HepG2 (cell line): Measurements from ENCODE around the gene ITGB8. TPM values are rescaled to one million over a fixed set of nuclear protein-coding genes. Genes with fewer than 3 reads are reported as not detected.

Source experiments
- ATAC-seq: fragments of 200-7000 bp; cut with Tn5 transposase; 3 replicates; pipeline ENCODE4 v1.9.1; 2020; ENCODE audit warnings: mild to moderate bottlenecking, moderate library complexity
- BruUV-seq: library from RNA; stranded (reverse); fragments of 400-500 nt; replicated peaks from 2 replicates; lab custom pipeline; 2021; lab: Mats Ljungman, UMichigan
- CTCF ChIA-PET: fragments of 300-600 bp; formaldehyde crosslinking; extraction: SDS; loops from one replicate; lab custom pipeline; 2021; ENCODE audit warnings: low total read pairs, inconsistent platforms, low intra/inter-chr PET ratio; lab: Yijun Ruan, JAX
- POLR2A ChIA-PET: fragments of 350-600 bp; sonication (Branson Sonifier 250); formaldehyde crosslinking; loops from one replicate; lab custom pipeline; 2020; ENCODE audit warnings: antibody characterized with exemption, inconsistent platforms; lab: Yijun Ruan, JAX
- DNase-seq: peaks from one replicate; pipeline ENCODE4 v3.0.0-alpha.2; 2015; ENCODE audit warnings: low spot score
- FAIRE-seq: peaks from 3 replicates; lab custom pipeline; 2011; peaks lifted over from hg19 to GRCh38; lab: Jason Lieb, UNC
- H2AFZ ChIP-seq: one replicate; pipeline ENCODE4 v1.6.1; 2011; ENCODE audit warnings: low read length, inconsistent platforms
- H3K27ac ChIP-seq: fragments of 300-600 bp; 3 replicates; pipeline ENCODE4 v1.8.0; 2011; ENCODE audit warnings: mixed run types, mild to moderate bottlenecking, mixed read lengths, low read length, inconsistent platforms; ENCODE audit not compliant: insufficient read depth; ENCODE audit errors: extremely low read length
- H3K27me3 ChIP-seq, 2 experiments: fragments of 200-600 bp in 1 of 2; 2 replicates in 1 of 2; 3 replicates in 1 of 2; pipeline versions ENCODE4 v1.6.0 to v1.8.0; 2011; ENCODE audit warnings: low read length in 2 of 2, mild to moderate bottlenecking in 2 of 2, moderate library complexity in 2 of 2, inconsistent platforms in 1 of 2; ENCODE audit not compliant: insufficient read depth in 2 of 2, control insufficient read depth in 1 of 2
- H3K36me3 ChIP-seq, 2 experiments: fragments of 200-600 bp in 1 of 2; replicated peaks in 1 of 2; 2 replicates in 1 of 2; 3 replicates in 1 of 2; pipeline versions ENCODE4 v1.5.1 to v1.8.0; 2011; ENCODE audit warnings: low read length in 2 of 2, inconsistent platforms in 1 of 2; ENCODE audit not compliant: insufficient read depth in 2 of 2, control insufficient read depth in 1 of 2
- H3K4me1 ChIP-seq: 2 replicates; pipeline ENCODE4 v1.5.1; 2012; ENCODE audit warnings: low read length, inconsistent platforms; ENCODE audit not compliant: insufficient read depth
- H3K4me2 ChIP-seq: 2 replicates; pipeline ENCODE4 v1.6.0; 2011; ENCODE audit warnings: low read depth, low read length, inconsistent platforms
- H3K4me3 ChIP-seq, 3 experiments: fragments of 200-600 bp in 1 of 3; sonication (generic), shearing (Covaris generic) in 1 of 3; replicated peaks in 1 of 3; 2 replicates each; pipeline ENCODE4 v1.5.1; 2011 to 2016; ENCODE audit warnings: low read length in 3 of 3, inconsistent platforms in 2 of 3, low read depth in 2 of 3, mild to moderate bottlenecking in 2 of 3, control low read depth in 1 of 3, mixed read lengths in 1 of 3; ENCODE audit not compliant: insufficient read depth in 1 of 3
- H3K79me2 ChIP-seq: one replicate; pipeline ENCODE4 v1.6.1; 2011; ENCODE audit warnings: low read length, inconsistent platforms; ENCODE audit not compliant: insufficient read depth
- H3K9ac ChIP-seq: 2 replicates; pipeline ENCODE4 v1.6.0; 2011; ENCODE audit warnings: mild to moderate bottlenecking, low read depth, low read length, inconsistent platforms; ENCODE audit not compliant: insufficient read depth
- H3K9me3 ChIP-seq: 2 replicates; pipeline ENCODE4 v1.5.1; 2012; ENCODE audit warnings: mild to moderate bottlenecking, low read length
- H4K20me1 ChIP-seq: 2 replicates; pipeline ENCODE4 v1.6.0; 2011; ENCODE audit warnings: inconsistent platforms, mild to moderate bottlenecking, low read length, moderate library complexity; ENCODE audit not compliant: insufficient read depth
- ARHGAP35 ChIP-seq: sonication (generic); formaldehyde crosslinking; IDR thresholded peaks from 2 replicates; pipeline ENCODE4 v1.9.0; 2022; ENCODE audit warnings: mild to moderate bottlenecking, inconsistent platforms, moderate library complexity, missing genetic modification reagents, borderline replicate concordance
- CREB1 ChIP-seq, 2 experiments: fragments of 450-650 bp in 1 of 2; IDR thresholded peaks; 2 replicates each; pipeline ENCODE4 v1.6.1; 2016 to 2017; ENCODE audit warnings: control low read depth in 1 of 2, mild to moderate bottlenecking in 1 of 2, missing compliant biosample characterization in 1 of 2, missing genetic modification characterization in 1 of 2
- ESRRA ChIP-seq: sonication (generic); formaldehyde crosslinking; IDR thresholded peaks from 2 replicates; pipeline ENCODE4 v1.5.1; 2020; ENCODE audit warnings: mild to moderate bottlenecking, low read depth, missing genetic modification reagents
- TBX3 ChIP-seq: fragments of 450-650 bp; IDR thresholded peaks from 2 replicates; pipeline ENCODE4 v1.6.1; 2017; ENCODE audit warnings: antibody characterized with exemption, mild to moderate bottlenecking, inconsistent platforms, borderline replicate concordance
- ZNF556 ChIP-seq: sonication (generic); formaldehyde crosslinking; IDR thresholded peaks from 2 replicates; pipeline ENCODE4 v1.4.0; 2020; ENCODE audit warnings: mild to moderate bottlenecking, missing genetic modification reagents, borderline replicate concordance
- ZNF766 ChIP-seq: sonication (generic); formaldehyde crosslinking; IDR thresholded peaks from 2 replicates; pipeline ENCODE4 v1.5.0; 2020; ENCODE audit warnings: missing genetic modification reagents, borderline replicate concordance
- ZNF839 ChIP-seq: sonication (generic); formaldehyde crosslinking; IDR thresholded peaks from 2 replicates; pipeline ENCODE4 v1.4.0; 2020; ENCODE audit warnings: missing genetic modification reagents, mild to moderate bottlenecking, borderline replicate concordance
- WGBS: methylation state at CpG from one replicate; pipeline ENCODE4 v1.1.6; 2017; ENCODE audit warnings: low lambda C conversion rate; 5-methylcytosine and 5-hydroxymethylcytosine counted together
- in situ Hi-C: cut with HindIII; loops from 2 replicates; pipeline ENCODE4 v1.10.0; 2017; ENCODE audit warnings: low pct_unique_long_range_greater_than_20kb; ENCODE audit not compliant: extremely low pct_ligation_motif_present
- intact Hi-C: fragments of 100-400 bp; cut with micrococcal nuclease; formaldehyde crosslinking; loops from one replicate; pipeline ENCODE4 v1.10.0; 2022; ENCODE audit not compliant: unreplicated experiment
- polyA plus RNA-seq, 8 experiments: library from polyadenylated mRNA; depleted of rRNA in 3 of 8; stranded (reverse) in 7 of 8; unstranded in 1 of 8; fragments of >200 nt; fragmentation: Illumina TruSeq in 4 of 8; extraction: Trizol in 4 of 8; gene quantifications; 2 replicates each; pipeline versions ENCODE4 v1.2.1 to v1.2.3, GENCODE V29; 2011 to 2016; ENCODE audit warnings: low read depth in 4 of 8, missing spikeins in 1 of 8, mixed read lengths in 1 of 8; ENCODE audit not compliant: insufficient read depth in 1 of 8
- total RNA-seq, 5 experiments: library from RNA; depleted of rRNA; stranded (reverse); fragments of >200 nt; fragmentation: Illumina TruSeq; extraction: Trizol; gene quantifications; 2 replicates each; pipeline ENCODE4 v1.2.3, GENCODE V29; 2016; ENCODE audit warnings: low read depth in 1 of 5
- TF ChIP-seq, protein P1 (sequence below): sonication (generic); formaldehyde crosslinking; IDR thresholded peaks from 2 replicates; pipeline ENCODE4 v1.8.0; 2022; ENCODE audit warnings: mild to moderate bottlenecking, missing genetic modification reagents
- TF ChIP-seq, protein P2 (sequence below): sonication (generic); formaldehyde crosslinking; IDR thresholded peaks from 2 replicates; pipeline ENCODE4 v1.8.1; 2023; ENCODE audit warnings: mild to moderate bottlenecking, missing genetic modification reagents, borderline replicate concordance

Gene ITGB8
- total and polyA plus RNA-seq, 2 of the 13 experiments (the other 11 are each of a cell fraction or from before 2014, with no cell fraction given): 0.01 TPM; not detected in 1

DNA sequence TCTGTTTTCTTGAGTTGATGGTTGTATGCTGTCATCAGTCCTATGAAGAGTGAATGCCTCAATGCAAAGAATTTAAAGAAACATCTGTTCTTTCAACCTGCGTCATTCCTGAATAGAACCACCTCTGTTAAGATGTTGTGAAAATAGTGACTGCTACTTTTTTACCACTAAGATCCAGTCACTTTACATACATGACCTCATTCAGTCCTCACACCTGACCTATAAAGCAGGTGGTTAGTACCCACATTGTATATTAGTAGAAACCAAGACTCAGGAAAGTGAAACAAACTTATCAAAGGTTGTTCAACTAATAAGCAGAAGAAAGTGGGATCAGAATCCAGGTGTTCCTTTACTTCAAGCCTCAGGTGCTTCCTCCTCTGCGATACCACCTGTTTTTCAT is 64.8 kb downstream of the ITGB8 start (continued):
- TF ChIP-seq, protein P1, sequence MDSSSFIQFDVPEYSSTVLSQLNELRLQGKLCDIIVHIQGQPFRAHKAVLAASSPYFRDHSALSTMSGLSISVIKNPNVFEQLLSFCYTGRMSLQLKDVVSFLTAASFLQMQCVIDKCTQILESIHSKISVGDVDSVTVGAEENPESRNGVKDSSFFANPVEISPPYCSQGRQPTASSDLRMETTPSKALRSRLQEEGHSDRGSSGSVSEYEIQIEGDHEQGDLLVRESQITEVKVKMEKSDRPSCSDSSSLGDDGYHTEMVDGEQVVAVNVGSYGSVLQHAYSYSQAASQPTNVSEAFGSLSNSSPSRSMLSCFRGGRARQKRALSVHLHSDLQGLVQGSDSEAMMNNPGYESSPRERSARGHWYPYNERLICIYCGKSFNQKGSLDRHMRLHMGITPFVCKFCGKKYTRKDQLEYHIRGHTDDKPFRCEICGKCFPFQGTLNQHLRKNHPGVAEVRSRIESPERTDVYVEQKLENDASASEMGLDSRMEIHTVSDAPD (CRISPR knock-in tag): no peak

DNA sequence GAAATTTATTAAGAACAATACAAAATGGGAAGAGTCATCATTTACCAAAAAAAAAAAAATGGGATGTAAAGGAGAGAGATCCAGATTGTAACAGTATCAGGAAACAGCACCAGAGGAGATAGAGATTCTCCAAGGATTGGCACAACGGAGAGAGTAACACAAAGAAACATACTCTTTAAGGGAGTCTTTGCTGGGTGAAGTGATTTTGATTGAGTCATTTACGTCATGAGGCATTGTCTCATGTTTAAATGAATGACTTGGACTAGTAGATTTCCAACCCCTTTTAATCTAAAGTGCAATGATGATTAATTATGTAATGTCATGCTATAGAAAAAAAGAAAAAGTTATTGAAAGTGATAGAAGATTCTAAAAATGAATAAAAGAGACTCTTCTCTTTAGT is 68.8 kb downstream of the ITGB8 start:
- Histone ChIP-seq H3K79me2 (no peaks in the 10 kb centered on the region), H3K36me3 (no peaks in the 10 kb centered on the region), H3K4me3 (no peak overlapping the region), H3K4me2 (no peak overlapping the region), H3K4me1 (no peaks in the 10 kb centered on the region), H3K9ac (no peak overlapping the region), H3K27ac (no peak overlapping the region), H2AFZ (no peak overlapping the region), H3K27me3 (no peaks in the 10 kb centered on the region), H3K9me3 (no peaks in the 10 kb centered on the region), H4K20me1 (no peaks in the 10 kb centered on the region)
- no peak for ATAC-seq
- 22% methylated on average over 2 of the region's 2 CpGs for WGBS
- DNase-seq: no peak
- ChIA-PET POLR2A (no interaction called here), CTCF (no interaction called here)
- TF ChIP-seq CREB1 (IDR thresholded peaks at IDR 0.05): 0 out of 2 replicates have a peak, but pooled peaks have one; percentile 23
- TF ChIP-seq CREB1 (CRISPR knock-in tag; IDR thresholded peaks at IDR 0.05): no peak
- TF ChIP-seq, protein P2, sequence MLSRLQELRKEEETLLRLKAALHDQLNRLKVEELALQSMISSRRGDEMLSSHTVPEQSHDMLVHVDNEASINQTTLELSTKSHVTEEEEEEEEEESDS: no peak
- TF ChIP-seq ZNF766 (CRISPR knock-in tag): no peak
- TF ChIP-seq ESRRA: no peak
- TF ChIP-seq ZNF839 (CRISPR knock-in tag): no peak
- TF ChIP-seq ARHGAP35 (CRISPR knock-in tag): no peak
- no peak for TF ChIP-seq ZNF556
- TF ChIP-seq TBX3: no peak
- BruUV-seq: no TSS peak
- in situ Hi-C loops (no loop called here), intact Hi-C loops (no loop called here)
- FAIRE-seq: no peak
